ENCODE data around the gene C17orf107.

The C17orf107 gene

GRCh38 chr17:4880857-4881256, 18.5 kb upstream of the C17orf107 start:
- Histone ChIP-seq H3K9me2 (ENCODE audit: low read depth, low read length) (no peaks in the 10 kb centered on the region), H3K4me3 (ENCODE audit: low read depth, low read length, poor library complexity, severe bottlenecking) (no peak overlapping the region), H3K27me3 (ENCODE audit: insufficient read depth, low read length) (no peaks in the 10 kb centered on the region), H3K9ac (ENCODE audit: low read length) (no peak overlapping the region), H3K9me3 (ENCODE audit: low read length) (no peaks in the 10 kb centered on the region), H3K79me2 (ENCODE audit: insufficient read depth, low read length) (no peaks in the 10 kb centered on the region), H2AFZ (ENCODE audit: low read length) (no peak overlapping the region), H3K4me2 (ENCODE audit: low read length) (no peak overlapping the region), H4K20me1 (ENCODE audit: insufficient read depth, low read length) (no peaks in the 10 kb centered on the region), H3K36me3 (ENCODE audit: insufficient read depth, low read length) (peaks cover 24% of the 10 kb centered on the region; the same call in 1 of the 2 replicates), H3K27ac (ENCODE audit: low read depth, low read length, poor library complexity, severe bottlenecking) (no peak overlapping the region), H3K4me1 (ENCODE audit: insufficient read depth, low read length, severe bottlenecking) (no peaks in the 10 kb centered on the region), H3F3A (ENCODE audit: insufficient read depth, low read length) (0 out of 2 replicates have a peak, but pooled peaks cover 2% of the 10 kb centered on the region)
- TF ChIP-seq EZH2 (IDR thresholded peaks at IDR 0.05; ENCODE audit: borderline replicate concordance, low read length) (no peak), CTCF (IDR thresholded peaks at IDR 0.05; ENCODE audit: low read length) (no peak)

- Histone ChIP-seq H3K4me2 (ENCODE audit: low read length) (no peak overlapping the region), H3K27me3 (ENCODE audit: insufficient read depth, low read length) (no peaks in the 10 kb centered on the region), H3F3A (ENCODE audit: insufficient read depth, low read length) (0 out of 2 replicates have a peak, but pooled peaks cover 2% of the 10 kb centered on the region), H3K4me1 (ENCODE audit: insufficient read depth, low read length, severe bottlenecking) (no peaks in the 10 kb centered on the region), H3K9me3 (ENCODE audit: low read length) (no peaks in the 10 kb centered on the region), H3K4me3 (ENCODE audit: low read depth, low read length, poor library complexity, severe bottlenecking) (no peak overlapping the region), H3K79me2 (ENCODE audit: insufficient read depth, low read length) (no peaks in the 10 kb centered on the region), H2AFZ (ENCODE audit: low read length) (no peak overlapping the region), H4K20me1 (ENCODE audit: insufficient read depth, low read length) (no peaks in the 10 kb centered on the region), H3K27ac (ENCODE audit: low read depth, low read length, poor library complexity, severe bottlenecking) (no peak overlapping the region), H3K9ac (ENCODE audit: low read length) (no peak overlapping the region), H3K36me3 (ENCODE audit: insufficient read depth, low read length) (peaks cover 35% of the 10 kb centered on the region; the same call in 1 of the 2 replicates), H3K9me2 (ENCODE audit: low read depth, low read length) (no peaks in the 10 kb centered on the region)
- TF ChIP-seq EZH2 (IDR thresholded peaks at IDR 0.05; ENCODE audit: borderline replicate concordance, low read length) (no peak), CTCF (IDR thresholded peaks at IDR 0.05; ENCODE audit: low read length) (peak; percentile 95)
Measured at GRCh38 chr17:4881761-4882555, 17.4 kb upstream of the C17orf107 start.

- Histone ChIP-seq H2AFZ (ENCODE audit: low read length) (no peak overlapping the region), H3K9me2 (ENCODE audit: low read depth, low read length) (no peaks in the 10 kb centered on the region), H3K36me3 (ENCODE audit: insufficient read depth, low read length) (peaks cover 47% of the 10 kb centered on the region; the same call in 1 of the 2 replicates), H3K9ac (ENCODE audit: low read length) (no peak overlapping the region), H3K27ac (ENCODE audit: low read depth, low read length, poor library complexity, severe bottlenecking) (no peak overlapping the region), H3F3A (ENCODE audit: insufficient read depth, low read length) (0 out of 2 replicates have a peak, but pooled peaks cover 2% of the 10 kb centered on the region), H3K9me3 (ENCODE audit: low read length) (no peaks in the 10 kb centered on the region), H3K79me2 (ENCODE audit: insufficient read depth, low read length) (no peaks in the 10 kb centered on the region), H3K4me2 (ENCODE audit: low read length) (no peak overlapping the region), H3K27me3 (ENCODE audit: insufficient read depth, low read length) (no peaks in the 10 kb centered on the region), H3K4me3 (ENCODE audit: low read depth, low read length, poor library complexity, severe bottlenecking) (no peak overlapping the region), H4K20me1 (ENCODE audit: insufficient read depth, low read length) (no peaks in the 10 kb centered on the region), H3K4me1 (ENCODE audit: insufficient read depth, low read length, severe bottlenecking) (no peaks in the 10 kb centered on the region)
- TF ChIP-seq EZH2 (IDR thresholded peaks at IDR 0.05; ENCODE audit: borderline replicate concordance, low read length): no peak
- TF ChIP-seq CTCF (IDR thresholded peaks at IDR 0.05; ENCODE audit: low read length): no peak
Measured at GRCh38 chr17:4884489-4884888, 14.8 kb upstream of the C17orf107 start.
